ENCODE data around the gene ZNF581.

Gene ZNF581

GRCh38 chr19:55611300-55611982, 32.0 kb upstream of the ZNF581 start:
- in situ Hi-C loops (cut with MboI; ENCODE audit: low pct_unique_long_range_greater_than_20kb, low sequenced_read_pairs, unreplicated experiment): loop anchor here (25.0 kb wide), 1 partner anchor 1149 kb away; the partner anchor contains the start of genes CDC42EP5 and LENG9
- TF ChIP-seq, protein P1, sequence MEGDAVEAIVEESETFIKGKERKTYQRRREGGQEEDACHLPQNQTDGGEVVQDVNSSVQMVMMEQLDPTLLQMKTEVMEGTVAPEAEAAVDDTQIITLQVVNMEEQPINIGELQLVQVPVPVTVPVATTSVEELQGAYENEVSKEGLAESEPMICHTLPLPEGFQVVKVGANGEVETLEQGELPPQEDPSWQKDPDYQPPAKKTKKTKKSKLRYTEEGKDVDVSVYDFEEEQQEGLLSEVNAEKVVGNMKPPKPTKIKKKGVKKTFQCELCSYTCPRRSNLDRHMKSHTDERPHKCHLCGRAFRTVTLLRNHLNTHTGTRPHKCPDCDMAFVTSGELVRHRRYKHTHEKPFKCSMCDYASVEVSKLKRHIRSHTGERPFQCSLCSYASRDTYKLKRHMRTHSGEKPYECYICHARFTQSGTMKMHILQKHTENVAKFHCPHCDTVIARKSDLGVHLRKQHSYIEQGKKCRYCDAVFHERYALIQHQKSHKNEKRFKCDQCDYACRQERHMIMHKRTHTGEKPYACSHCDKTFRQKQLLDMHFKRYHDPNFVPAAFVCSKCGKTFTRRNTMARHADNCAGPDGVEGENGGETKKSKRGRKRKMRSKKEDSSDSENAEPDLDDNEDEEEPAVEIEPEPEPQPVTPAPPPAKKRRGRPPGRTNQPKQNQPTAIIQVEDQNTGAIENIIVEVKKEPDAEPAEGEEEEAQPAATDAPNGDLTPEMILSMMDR (IDR thresholded peaks at IDR 0.05; ENCODE audit: extremely low read depth, insufficient read depth, missing control alignments): no peak
- no peak for DNase-seq (ENCODE audit: low spot score)

DNA sequence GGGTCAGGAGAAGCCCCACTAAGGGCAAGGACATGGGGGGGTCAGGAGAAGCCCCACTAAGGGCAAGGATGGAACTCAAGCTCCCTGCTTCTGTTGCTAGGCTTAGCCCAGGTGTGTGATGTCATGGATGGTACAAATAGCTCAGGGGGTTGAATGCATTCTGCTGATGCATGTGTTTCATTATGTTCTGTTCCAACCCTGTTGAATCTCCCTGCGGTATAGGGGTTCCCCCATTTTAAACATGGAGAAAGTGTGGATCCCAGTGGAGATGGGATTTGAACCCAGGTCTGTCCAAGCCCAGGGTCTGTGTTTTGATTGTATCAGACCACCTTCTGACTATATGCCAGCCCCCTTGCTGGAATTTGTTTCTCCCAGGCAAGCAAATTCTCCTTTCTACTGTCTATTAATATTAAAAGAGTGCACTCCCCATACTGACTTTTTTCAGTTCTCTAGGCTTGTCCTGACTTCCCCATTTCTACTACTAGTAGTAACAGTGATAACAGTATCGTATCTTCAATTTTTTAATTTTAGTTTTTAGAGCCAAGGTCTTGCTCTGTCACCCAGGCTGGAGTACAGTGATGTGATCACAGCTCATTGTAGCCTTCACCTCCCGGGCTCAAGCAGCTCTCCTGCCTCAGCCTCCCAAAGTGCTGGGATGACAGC, 31.3 kb upstream of the ZNF581 start:
- in situ Hi-C loops (cut with MboI; ENCODE audit: low pct_unique_long_range_greater_than_20kb, low sequenced_read_pairs, unreplicated experiment): loop anchor here (25.0 kb wide), 1 partner anchor 1150 kb away; the partner anchor contains the start of genes CDC42EP5 and LENG9
- TF ChIP-seq, protein P1 (IDR thresholded peaks at IDR 0.05; ENCODE audit: extremely low read depth, insufficient read depth, missing control alignments): no peak
- no peak for DNase-seq (ENCODE audit: low spot score)

DNA sequence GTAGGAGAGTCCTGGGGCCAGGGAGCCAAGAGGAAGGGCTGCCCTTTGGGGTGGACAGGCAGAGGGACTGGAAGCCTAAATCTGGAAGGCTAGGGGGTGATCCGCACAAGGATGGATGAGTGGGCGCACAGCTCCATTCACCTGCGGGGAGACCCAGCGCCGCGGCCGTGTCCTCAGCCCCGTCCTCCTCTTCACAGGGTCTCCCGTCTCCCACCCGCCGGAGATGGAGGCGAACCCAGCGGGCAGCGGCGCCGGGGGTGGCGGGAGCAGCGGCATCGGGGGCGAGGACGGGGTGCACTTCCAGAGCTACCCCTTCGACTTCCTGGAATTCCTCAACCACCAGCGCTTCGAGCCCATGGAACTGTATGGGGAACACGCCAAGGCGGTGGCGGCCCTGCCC, 30.1 kb upstream of the ZNF581 start:
- in situ Hi-C loops (cut with MboI; ENCODE audit: low pct_unique_long_range_greater_than_20kb, low sequenced_read_pairs, unreplicated experiment): loop anchor here (25.0 kb wide), 1 partner anchor 1151 kb away; the partner anchor contains the start of genes CDC42EP5 and LENG9
- TF ChIP-seq, protein P1 (IDR thresholded peaks at IDR 0.05; ENCODE audit: extremely low read depth, insufficient read depth, missing control alignments): no peak
- no peak for DNase-seq (ENCODE audit: low spot score)

- TF ChIP-seq, protein P1 (IDR thresholded peaks at IDR 0.05; ENCODE audit: extremely low read depth, insufficient read depth, missing control alignments): no peak
- no peak for DNase-seq (ENCODE audit: low spot score)
Observed at GRCh38 chr19:55613930-55614710, 29.3 kb upstream of the ZNF581 start.

DNA sequence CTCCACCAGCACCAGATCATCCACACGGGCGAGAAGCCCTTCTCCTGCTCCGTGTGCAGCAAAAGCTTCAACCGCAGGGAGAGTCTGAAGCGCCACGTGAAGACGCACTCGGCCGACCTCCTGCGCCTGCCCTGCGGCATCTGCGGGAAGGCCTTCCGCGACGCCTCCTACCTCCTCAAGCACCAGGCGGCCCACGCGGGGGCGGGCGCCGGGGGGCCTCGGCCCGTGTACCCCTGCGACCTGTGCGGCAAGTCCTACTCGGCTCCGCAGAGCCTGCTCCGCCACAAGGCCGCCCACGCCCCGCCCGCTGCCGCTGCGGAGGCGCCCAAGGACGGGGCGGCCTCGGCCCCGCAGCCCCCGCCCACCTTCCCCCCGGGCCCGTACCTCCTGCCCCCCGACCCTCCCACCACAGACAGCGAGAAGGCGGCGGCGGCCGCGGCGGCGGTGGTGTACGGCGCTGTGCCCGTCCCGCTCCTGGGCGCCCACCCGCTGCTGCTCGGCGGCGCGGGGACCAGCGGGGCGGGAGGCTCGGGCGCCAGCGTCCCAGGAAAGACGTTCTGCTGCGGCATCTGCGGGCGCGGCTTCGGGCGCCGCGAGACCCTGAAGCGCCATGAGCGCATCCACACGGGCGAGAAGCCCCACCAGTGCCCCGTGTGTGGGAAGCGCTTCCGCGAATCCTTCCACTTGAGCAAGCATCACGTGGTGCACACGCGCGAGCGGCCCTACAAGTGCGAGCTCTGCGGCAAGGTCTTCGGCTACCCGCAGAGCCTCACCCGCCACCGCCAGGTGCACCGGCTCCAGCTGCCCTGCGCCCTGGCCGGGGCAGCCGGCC, 28.5 kb upstream of the ZNF581 start:
- TF ChIP-seq, protein P1 (IDR thresholded peaks at IDR 0.05; ENCODE audit: extremely low read depth, insufficient read depth, missing control alignments): no peak
- DNase-seq (ENCODE audit: low spot score): no peak
- in situ Hi-C loops (cut with MboI; ENCODE audit: low pct_unique_long_range_greater_than_20kb, low sequenced_read_pairs, unreplicated experiment): loop anchor here (25.0 kb wide), 1 partner anchor 1153 kb away; the partner anchor contains the start of genes CDC42EP5 and LENG9

More at GRCh38 chr19:55613930-55614710, 29.3 kb upstream of the ZNF581 start:
- in situ Hi-C loops (cut with MboI; ENCODE audit: low pct_unique_long_range_greater_than_20kb, low sequenced_read_pairs, unreplicated experiment): loop anchor here (25.0 kb wide), 1 partner anchor 1152 kb away; the partner anchor contains the start of genes CDC42EP5 and LENG9

All from GM13977 (cell line).